Measurements from ENCODE around the gene PHF13.
A peak's percentile ranks its signal among the peaks of the same experiment; 100 is the strongest.

PHF13 gene

DNA sequence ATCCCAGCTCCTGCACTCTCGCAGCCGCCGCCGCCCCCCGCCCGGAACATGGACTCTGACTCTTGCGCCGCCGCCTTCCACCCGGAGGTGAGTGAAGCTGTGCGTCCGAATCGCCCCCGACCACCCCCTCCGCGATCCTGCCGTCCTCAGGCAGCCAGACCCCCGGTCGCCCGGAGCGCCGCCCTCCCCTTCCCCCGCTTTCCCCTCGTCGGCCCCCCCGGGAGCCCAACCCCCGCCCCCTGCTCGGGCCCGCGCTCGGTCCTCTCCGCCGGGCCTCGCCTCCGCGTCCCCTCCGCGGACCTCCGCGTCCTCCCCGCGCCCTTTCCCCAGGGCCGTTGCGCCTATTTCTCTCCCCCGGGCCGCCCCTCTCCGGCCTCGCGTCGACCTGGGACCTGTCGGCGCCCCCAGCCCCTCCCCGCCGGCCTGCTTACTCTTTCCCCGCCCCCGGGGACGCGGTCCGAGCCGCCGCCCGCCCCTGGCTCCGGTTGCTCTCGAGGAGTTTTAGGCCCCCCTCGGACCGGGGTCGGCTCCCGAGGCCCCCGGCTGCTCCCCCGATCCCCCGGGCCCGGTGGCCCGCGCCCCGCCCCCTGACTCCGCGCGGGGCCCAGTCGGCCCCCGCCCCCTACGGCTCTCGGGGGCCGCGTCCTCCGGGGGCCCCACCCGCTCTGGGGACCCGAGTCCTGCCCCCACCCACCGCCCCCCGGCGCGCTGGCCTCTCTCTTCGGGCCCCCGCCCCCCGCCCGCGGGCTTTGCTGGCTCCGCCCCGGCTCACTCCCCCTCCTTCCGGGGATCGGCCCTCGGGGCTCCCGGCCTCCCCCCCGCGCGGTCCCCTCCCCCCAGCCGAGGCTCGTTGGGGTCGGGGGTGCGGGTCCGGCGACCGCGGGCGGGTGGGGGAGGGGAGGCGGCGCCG lies 743 bp downstream of the PHF13 start:
- Histone ChIP-seq H3K4me3 (ENCODE audit: low read length) (peak overlapping the region; percentile 75; the same call in 1 of the 2 replicates), H3K9ac (ENCODE audit: low read depth, low read length) (peak overlapping the region; percentile 77; the same call in 1 of the 2 replicates), H3K27ac (ENCODE audit: low read length) (no peak overlapping the region), H3K36me3 (ENCODE audit: insufficient read depth, low read depth, low read length) (peaks cover 26% of the 10 kb centered on the region), H3K4me1 (ENCODE audit: insufficient read depth, low read length) (no peaks in the 10 kb centered on the region), H3K27me3 (ENCODE audit: insufficient read depth, low read length) (peaks cover 16% of the 10 kb centered on the region; the same call in 1 of the 2 replicates), H3K9me3 (ENCODE audit: insufficient read depth, low read depth, low read length) (no peaks in the 10 kb centered on the region)

DNA sequence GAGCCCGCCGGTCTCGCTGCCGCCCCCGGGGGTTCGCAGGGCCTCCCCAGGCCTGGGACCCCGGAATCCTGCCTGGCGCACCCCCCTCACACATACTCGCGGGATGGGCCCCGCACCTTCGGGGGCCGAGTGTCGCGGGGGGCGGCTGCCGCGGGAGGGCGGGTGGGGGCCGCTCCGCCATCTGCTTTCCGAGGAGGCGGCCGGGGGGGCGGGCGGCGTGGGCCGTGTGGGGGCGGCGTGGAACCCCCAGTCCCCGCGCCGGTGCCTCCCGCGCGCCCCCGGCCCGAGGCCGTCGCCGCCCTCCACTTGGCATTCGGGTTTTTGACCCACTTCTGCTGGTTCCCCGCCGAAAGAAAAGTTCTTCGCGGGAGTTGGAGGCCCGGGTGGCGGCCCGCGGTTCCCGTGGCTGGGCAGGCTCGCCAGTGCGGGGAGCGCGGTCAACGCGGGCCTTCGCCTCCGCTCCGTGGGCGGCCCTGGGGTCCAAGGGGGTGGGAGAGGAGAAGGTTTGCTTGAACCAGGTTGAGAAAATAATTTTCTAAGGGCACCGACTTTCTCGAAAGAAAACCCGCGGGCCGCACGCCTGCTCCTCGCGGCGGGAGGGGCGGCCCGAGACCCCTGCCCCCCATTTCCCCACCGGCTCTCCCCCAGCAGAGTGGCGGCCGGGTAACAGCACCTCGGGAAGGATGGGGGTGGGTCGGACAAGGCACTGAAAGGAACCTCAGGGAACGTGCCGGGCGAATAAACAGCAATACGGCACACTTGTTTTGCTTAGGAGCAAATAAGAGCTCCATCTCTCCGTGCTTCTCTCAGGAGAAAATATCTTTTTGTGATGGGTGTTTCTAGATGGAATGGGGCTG lies 1.6 kb downstream of the PHF13 start:
- peak overlapping the region; percentile 76 for H3K9ac ChIP-seq (ENCODE audit: low read depth, low read length)
- H3K27me3 ChIP-seq (ENCODE audit: insufficient read depth, low read length), result peaks cover 16% of the 10 kb centered on the region; the same call in 1 of the 2 replicates
- no peak overlapping the region for H3K27ac ChIP-seq (ENCODE audit: low read length)
- peaks cover 35% of the 10 kb centered on the region for H3K36me3 ChIP-seq (ENCODE audit: insufficient read depth, low read depth, low read length)
- peak overlapping the region; percentile 76 for H3K4me3 ChIP-seq (ENCODE audit: low read length)
- no peaks in the 10 kb centered on the region for H3K4me1 ChIP-seq (ENCODE audit: insufficient read depth, low read length)
- H3K9me3 ChIP-seq (ENCODE audit: insufficient read depth, low read depth, low read length), result no peaks in the 10 kb centered on the region

DNA sequence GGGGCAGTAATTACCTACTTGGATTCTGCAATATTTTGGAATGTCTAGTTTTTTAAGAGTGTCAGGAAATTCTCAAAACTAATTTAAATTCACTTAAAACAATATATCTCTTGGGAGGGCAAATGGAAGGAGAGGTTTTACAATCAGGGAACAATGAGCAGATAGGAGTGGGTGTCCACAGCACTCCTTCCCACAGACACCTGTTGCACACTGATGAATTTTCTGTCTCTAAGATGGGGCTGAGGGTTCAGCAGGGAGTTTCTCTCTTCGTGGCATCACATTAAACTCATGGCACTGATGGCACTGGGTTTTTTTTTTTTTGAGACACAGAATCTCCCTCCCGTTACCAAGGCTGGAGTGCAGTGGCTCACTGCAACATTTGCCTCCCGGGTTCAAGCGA lies 5.5 kb downstream of the PHF13 start:
- Histone ChIP-seq H3K27me3 (ENCODE audit: insufficient read depth, low read length) (no peaks in the 10 kb centered on the region), H3K9ac (ENCODE audit: low read depth, low read length) (no peak overlapping the region), H3K9me3 (ENCODE audit: insufficient read depth, low read depth, low read length) (no peaks in the 10 kb centered on the region), H3K4me1 (ENCODE audit: insufficient read depth, low read length) (no peaks in the 10 kb centered on the region), H3K27ac (ENCODE audit: low read length) (no peak overlapping the region), H3K4me3 (ENCODE audit: low read length) (no peak overlapping the region), H3K36me3 (ENCODE audit: insufficient read depth, low read depth, low read length) (peaks cover 74% of the 10 kb centered on the region)

DNA sequence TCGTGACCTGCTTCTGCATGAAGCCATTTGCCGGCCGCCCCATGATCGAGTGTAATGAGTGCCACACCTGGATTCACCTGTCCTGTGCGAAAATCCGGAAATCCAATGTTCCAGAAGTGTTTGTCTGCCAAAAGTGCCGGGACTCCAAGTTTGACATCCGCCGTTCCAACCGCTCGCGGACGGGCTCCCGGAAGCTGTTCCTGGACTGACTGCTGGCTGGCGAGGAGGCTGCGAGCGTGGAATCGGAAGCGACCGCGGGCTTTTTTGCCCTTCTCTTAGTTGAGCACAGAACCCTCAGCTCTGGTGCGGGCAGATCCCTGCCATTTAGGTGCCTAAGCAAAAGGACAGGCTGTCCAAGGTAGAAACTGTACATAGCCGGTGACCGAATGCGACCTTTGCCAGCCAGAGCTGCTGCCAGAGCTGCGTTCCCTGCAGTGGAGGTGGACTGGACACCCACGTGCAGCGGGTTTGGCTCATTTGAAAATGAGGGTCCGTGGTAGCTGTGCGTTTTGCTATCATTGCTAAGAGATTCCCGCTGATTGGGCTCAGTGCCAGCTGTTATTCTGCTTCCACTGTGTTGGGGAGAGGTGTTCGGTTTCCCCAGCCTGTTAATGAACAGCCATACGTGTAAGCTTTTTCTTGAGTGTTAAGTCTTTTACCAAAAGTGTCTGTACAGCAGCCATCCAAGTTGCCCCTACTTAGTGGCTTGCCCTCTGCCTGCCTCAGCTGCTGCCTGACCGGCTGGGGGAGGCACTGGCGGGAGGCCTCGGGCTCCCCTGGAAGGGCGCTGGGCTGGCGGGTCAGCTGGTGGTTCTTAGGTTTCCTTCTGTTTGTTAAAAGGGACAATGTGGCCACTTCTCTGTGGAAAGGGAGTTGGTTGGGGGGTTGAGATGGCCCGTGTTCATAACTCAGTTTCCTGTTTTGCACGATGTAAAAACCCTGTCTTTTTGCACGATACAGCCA lies 8.2 kb downstream of the PHF13 start:
- Histone ChIP-seq H3K4me3 (ENCODE audit: low read length) (no peak overlapping the region), H3K9me3 (ENCODE audit: insufficient read depth, low read depth, low read length) (no peaks in the 10 kb centered on the region), H3K36me3 (ENCODE audit: insufficient read depth, low read depth, low read length) (peaks cover 73% of the 10 kb centered on the region), H3K4me1 (ENCODE audit: insufficient read depth, low read length) (no peaks in the 10 kb centered on the region; the same call in 1 of the 2 replicates), H3K27me3 (ENCODE audit: insufficient read depth, low read length) (no peaks in the 10 kb centered on the region), H3K27ac (ENCODE audit: low read length) (no peak overlapping the region), H3K9ac (ENCODE audit: low read depth, low read length) (no peak overlapping the region)

DNA sequence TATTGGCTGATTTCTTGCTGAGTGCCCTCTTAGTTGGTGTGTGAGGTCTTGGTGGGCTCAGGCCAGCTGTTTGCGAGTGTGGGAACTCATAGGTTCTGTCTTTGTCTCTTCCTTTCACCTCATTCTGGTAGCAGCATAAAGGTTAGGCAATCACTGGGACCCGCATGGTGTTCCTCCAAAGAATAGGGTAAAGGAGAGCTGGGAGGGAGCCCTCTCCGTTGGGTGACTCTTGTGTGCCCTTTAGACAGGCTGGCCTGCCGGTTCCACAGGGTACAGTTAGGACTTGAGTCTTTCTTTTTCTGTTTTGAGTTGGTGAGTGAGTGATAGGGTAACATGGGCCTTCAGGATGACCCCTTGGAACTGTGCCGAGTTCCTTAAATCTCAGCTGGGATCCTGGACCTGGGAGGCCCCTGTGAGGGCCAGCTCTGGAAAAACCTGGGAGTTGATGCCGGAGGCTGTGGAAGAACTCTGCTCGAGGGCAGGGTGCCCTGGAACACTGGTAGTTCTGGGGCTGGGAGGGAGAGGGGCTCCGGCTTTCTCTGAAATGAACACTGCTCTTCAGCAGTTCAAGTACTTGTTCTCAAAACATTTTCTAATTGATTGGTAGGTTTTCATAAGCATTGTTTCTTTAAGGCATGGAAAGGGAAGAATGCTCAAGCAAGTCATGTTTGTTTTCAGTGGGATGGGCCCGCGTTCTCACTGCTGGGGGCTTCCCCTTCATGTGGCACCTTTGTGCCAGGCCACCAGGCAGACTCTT lies 9.0 kb downstream of the PHF13 start:
- peaks cover 68% of the 10 kb centered on the region for H3K36me3 ChIP-seq (ENCODE audit: insufficient read depth, low read depth, low read length)
- H3K4me3 ChIP-seq (ENCODE audit: low read length), result no peak overlapping the region
- no peak overlapping the region for H3K27ac ChIP-seq (ENCODE audit: low read length)

DNA sequence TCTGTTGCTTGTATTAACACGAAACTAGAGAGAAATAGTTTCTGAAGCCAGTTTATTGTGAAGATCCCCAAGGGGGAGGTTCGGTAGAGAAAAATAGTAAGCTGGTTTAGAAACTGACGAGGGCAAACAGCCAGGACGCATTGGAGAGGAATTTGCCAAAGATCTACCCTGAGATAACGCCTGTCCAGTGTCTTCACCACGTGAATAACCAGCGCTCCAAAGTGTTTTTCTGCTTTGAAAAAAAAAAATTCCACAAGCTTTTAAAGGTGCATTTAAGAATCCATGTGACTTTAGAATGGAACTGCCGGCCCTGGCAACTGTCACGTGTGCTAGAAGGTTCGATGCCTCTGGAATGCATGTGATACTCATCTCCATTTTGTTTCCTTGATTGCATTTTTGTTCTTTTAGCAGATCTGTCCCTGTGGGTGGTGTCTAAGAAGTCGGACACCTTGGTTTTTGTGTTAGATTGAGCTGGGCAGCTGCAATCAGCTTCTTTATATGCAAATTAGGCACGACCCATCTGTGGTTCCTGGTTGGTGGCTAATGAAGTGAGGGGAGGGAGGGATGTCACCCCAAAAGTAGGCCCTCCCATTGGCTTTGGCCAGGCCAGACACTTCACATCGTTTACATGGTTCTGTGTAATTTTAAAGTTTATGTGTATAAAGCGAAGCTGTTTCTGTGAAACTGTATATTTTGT lies 9.9 kb downstream of the PHF13 start:
- Histone ChIP-seq H3K4me1 (ENCODE audit: insufficient read depth, low read length) (no peaks in the 10 kb centered on the region; the same call in 1 of the 2 replicates), H3K27me3 (ENCODE audit: insufficient read depth, low read length) (no peaks in the 10 kb centered on the region), H3K4me3 (ENCODE audit: low read length) (no peak overlapping the region), H3K36me3 (ENCODE audit: insufficient read depth, low read depth, low read length) (peaks cover 66% of the 10 kb centered on the region), H3K27ac (ENCODE audit: low read length) (no peak overlapping the region), H3K9ac (ENCODE audit: low read depth, low read length) (no peak overlapping the region), H3K9me3 (ENCODE audit: insufficient read depth, low read depth, low read length) (no peaks in the 10 kb centered on the region)

More for the DNA sequence above, 9.0 kb downstream of the PHF13 start:
- Histone ChIP-seq H3K9me3 (ENCODE audit: insufficient read depth, low read depth, low read length) (no peaks in the 10 kb centered on the region), H3K27me3 (ENCODE audit: insufficient read depth, low read length) (no peaks in the 10 kb centered on the region), H3K9ac (ENCODE audit: low read depth, low read length) (no peak overlapping the region), H3K4me1 (ENCODE audit: insufficient read depth, low read length) (no peaks in the 10 kb centered on the region; the same call in 1 of the 2 replicates)

DNA sequence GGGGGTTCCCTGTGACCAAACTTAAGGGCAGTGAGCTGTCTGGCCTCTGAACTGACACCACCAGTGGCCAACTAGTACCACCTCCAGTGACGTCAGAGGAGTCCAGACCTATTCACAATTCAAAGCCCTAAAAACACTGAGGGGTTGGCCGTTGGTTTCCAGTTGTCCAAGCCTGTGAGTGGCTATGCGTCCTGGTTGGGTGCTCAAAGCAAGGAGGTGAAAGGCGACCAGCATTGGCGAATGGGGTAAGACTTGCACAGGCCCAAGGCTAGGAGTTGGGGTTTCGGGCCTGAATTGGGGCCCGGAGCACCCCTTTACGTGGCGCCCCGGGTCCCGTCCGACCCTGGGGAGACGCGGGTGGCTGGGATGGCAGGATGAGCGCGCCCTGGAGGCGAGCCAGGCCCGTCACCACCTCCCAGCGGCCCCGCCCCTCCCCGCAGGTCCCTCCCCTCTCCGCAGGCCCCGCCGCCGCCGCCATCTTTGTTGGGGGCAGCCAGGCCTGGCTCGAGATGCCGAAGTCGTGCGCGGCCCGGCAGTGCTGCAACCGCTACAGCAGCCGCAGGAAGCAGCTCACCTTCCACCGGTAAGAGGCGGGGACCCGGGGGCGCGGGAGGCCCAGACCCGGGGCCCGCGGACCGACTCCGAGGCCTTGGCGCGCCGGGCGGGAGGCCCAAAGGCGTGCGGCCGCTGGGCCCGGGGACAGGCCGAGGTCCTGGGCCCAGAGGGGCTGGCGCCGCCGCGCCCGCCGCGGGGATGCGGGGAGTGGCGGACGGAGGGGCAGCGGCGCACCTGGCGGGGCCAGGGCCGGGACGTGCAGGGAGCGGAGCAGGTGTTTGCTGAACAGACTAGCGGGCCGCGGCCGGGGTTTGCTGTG lies 11.4 kb downstream of the PHF13 start, which contains the start of gene THAP3:
TSS of gene THAP3 (plus strand) at position 159 of the 874 bp plus-strand sequence. CDS start at position 510, 351 bp downstream.
- Histone ChIP-seq H3K4me3 (ENCODE audit: low read length) (peak within 1 kb of the TSS; percentile 90), H3K36me3 (ENCODE audit: insufficient read depth, low read depth, low read length) (peaks cover 68% of the 10 kb centered on the region), H3K9ac (ENCODE audit: low read depth, low read length) (peak within 1 kb of the TSS; percentile 75), H3K9me3 (ENCODE audit: insufficient read depth, low read depth, low read length) (no peaks in the 10 kb centered on the region), H3K4me1 (ENCODE audit: insufficient read depth, low read length) (no peaks in the 10 kb centered on the region; the same call in 1 of the 2 replicates), H3K27ac (ENCODE audit: low read length) (no peak within 1 kb of the TSS), H3K27me3 (ENCODE audit: insufficient read depth, low read length) (no peaks in the 10 kb centered on the region)

DNA sequence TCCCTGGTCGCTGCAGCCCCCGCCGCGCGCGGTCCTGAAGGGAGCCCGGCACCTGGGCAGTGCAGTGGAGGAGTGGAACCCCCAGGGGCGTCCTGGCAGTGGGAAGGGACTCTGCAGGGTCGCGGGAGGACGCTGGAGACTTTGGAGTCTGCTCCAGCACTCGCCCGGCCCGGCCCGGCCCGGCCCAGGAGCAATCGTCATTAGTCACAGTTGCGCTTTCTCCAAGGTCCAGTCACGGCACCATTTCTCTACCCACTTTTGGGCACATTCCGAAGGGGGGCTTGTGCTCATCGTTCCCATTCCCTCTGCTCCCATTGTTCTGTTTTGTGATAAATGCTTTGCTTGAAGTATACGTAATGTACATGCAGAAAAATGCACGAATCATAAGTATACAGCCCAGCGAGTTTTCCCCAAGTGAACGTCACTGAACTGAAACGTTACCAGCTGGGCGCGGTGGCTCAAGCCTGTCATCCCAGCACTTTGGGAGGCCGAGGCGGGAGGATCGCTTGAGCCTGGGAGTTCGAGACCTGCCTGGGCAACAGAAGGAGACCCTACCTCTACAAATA lies 12.1 kb downstream of the PHF13 start:
- H3K27ac ChIP-seq (ENCODE audit: low read length), result no peak overlapping the region
- H3K4me1 ChIP-seq (ENCODE audit: insufficient read depth, low read length), result no peaks in the 10 kb centered on the region; the same call in 1 of the 2 replicates
- H3K9me3 ChIP-seq (ENCODE audit: insufficient read depth, low read depth, low read length), result no peaks in the 10 kb centered on the region
- no peaks in the 10 kb centered on the region for H3K27me3 ChIP-seq (ENCODE audit: insufficient read depth, low read length)
- H3K9ac ChIP-seq (ENCODE audit: low read depth, low read length), result peak overlapping the region; percentile 75
- peaks cover 64% of the 10 kb centered on the region for H3K36me3 ChIP-seq (ENCODE audit: insufficient read depth, low read depth, low read length)
- H3K4me3 ChIP-seq (ENCODE audit: low read length), result peak overlapping the region; percentile 90

DNA sequence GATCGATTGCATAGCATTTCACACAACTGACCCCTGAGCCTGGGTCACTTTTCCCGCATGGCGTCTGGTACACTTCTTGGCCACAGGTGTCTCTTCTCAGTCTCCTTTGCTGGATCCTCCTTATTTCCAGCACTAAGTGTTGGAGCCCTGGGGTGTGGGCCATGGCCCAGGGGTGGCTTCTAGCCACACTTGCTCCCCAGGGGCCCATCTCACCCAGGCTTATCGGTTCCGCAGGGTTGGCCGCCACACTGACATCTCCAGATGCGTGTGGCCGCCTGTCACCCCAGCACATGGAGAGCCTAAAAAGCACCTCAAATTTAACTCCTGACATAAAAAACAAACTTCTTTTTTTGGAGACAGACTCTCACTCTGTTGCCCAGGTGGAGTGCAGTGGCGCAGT lies 13.5 kb downstream of the PHF13 start:
- H3K9ac ChIP-seq (ENCODE audit: low read depth, low read length), result no peak overlapping the region
- no peak overlapping the region for H3K27ac ChIP-seq (ENCODE audit: low read length)
- no peaks in the 10 kb centered on the region; the same call in 1 of the 2 replicates for H3K4me1 ChIP-seq (ENCODE audit: insufficient read depth, low read length)
- peaks cover 51% of the 10 kb centered on the region for H3K36me3 ChIP-seq (ENCODE audit: insufficient read depth, low read depth, low read length)
- H3K27me3 ChIP-seq (ENCODE audit: insufficient read depth, low read length), result no peaks in the 10 kb centered on the region
- no peak overlapping the region for H3K4me3 ChIP-seq (ENCODE audit: low read length)
- no peaks in the 10 kb centered on the region for H3K9me3 ChIP-seq (ENCODE audit: insufficient read depth, low read depth, low read length)
